ENCODE results near the gene SH3BP1.
"Not testable (repeated sequence)": the region's sequence is repeated elsewhere in the genome, so short reads cannot be mapped to it uniquely, and the experiment has no call there.

The SH3BP1 gene, protein sequence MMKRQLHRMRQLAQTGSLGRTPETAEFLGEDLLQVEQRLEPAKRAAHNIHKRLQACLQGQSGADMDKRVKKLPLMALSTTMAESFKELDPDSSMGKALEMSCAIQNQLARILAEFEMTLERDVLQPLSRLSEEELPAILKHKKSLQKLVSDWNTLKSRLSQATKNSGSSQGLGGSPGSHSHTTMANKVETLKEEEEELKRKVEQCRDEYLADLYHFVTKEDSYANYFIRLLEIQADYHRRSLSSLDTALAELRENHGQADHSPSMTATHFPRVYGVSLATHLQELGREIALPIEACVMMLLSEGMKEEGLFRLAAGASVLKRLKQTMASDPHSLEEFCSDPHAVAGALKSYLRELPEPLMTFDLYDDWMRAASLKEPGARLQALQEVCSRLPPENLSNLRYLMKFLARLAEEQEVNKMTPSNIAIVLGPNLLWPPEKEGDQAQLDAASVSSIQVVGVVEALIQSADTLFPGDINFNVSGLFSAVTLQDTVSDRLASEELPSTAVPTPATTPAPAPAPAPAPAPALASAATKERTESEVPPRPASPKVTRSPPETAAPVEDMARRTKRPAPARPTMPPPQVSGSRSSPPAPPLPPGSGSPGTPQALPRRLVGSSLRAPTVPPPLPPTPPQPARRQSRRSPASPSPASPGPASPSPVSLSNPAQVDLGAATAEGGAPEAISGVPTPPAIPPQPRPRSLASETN

DNA sequence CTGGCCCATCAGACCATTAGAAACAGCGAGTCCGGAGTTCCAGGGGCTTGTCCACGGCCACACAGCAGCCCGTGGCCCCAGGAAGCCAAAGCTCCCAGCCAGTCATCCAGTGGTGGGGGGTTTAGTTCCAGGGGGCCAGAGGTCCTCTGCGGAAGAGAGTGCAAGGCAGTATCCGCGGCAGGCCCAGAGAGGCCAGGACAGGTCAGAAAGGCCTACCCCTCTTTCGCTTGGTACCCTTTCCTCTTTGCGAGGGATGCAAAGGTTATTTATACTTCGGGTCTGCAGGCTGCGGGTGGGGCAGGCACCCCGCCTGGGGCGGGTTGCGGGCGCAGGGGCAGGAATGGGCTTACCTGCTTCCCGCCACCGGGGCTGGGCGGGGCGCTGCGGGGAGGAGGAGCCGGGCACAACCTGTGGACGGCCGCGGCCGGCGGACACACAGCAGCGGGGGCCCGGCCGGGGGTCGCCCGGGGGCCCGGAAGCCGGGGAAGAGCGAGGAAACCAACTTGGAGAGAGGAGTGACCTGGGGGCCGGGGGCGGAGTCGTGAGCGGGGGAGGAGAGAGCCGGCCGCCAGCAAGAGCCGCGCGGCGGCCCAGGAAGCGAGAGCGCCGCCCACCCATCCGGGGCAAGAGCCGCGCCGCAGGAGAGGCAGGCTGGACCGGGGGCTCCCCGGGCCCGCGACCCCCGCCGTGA is at the start of gene SH3BP1:
Gene SH3BP1, plus strand, starts transcription at position 600 of the 691 bp plus-strand sequence. CDS start 119 bp downstream, outside the sequence.
- DNase-seq, result no peak

DNA sequence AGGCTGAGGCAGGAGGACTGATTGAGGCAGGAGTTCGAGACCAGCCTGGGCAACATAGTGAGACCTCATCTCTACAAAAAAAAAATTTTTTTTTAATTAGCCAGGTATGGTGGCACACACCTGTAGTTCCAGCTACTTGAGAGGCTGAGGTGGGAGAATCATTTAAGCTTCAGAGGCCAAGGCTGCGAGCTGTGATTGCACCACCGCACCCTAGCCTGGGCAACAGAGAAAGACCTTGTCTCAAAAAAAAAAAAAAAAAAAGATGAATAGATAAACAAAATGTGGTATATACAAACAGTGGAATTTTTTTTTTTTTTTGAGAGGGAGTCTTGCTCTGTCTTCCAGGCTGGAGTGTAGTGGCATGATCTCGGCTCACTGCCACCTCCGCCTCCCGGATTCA is 48.4 kb upstream of the SH3BP1 start:
- not testable (repeated sequence) for DNase-seq

DNA sequence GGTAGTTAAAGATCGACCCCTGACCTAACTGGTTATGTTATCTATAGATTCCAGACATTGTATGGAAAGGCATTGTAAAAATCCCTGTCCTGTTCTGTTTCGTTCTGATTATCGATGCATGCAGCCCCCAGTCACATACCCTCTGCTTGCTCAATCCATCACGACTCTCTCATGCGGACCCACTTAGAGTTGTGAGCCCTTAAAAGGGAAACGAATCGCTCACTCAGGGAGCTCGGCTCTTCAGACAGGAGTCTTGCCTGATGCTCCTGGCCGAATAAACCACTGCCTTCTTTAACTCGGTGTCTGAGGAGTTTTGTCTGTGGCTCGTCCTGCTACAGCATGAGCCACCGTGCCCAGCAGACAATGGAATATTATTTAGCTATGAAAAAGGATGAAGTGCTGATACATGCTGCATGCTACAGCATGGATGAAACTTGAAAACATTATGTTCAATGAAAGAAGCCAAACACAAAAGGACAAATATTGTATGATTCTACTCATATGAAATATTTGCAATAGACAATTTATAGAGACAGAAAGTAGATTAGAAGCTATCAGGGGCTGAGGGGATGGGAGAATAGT is 47.6 kb upstream of the SH3BP1 start:
- DNase-seq, result no peak

DNA sequence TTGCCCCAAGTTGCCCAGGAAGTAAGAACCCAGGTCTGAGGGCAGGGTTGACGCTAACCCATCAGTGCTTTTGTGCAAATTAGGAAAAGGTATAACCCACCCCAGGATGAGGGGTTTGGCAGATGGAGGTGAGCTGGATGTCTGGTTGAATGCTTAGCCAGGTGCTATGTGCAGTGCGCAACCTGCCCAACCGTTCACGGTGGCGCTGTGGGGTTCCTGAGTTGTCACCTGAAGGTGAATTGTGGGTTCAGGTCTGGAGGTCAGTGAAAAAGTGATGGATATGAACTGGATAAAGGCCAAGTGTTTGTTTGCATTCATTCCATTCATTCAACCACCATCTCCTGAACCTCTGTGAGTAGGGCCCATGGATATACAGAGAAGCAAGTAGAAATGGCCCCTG is 45.2 kb upstream of the SH3BP1 start:
- no peak for DNase-seq

DNA sequence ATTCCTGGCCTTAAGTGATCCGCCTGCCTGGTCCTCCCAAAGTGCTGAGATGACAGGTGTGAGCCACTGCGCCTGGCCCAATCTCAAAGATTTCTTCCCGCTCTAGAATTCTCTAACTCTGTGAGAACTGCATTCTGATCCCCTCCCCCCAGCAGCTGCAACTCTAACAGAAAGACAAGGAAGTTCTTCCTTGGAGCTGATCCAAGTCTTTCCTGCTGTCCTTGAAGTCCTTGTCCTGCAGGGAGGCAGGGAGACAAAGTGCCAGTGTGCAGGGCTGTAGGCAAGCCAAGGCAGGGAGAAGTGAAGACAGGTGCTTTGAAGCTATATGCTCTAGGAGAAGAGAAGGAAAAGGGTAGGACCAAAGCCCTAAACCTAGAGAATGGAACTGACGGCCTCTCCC is 40.3 kb upstream of the SH3BP1 start:
- DNase-seq, result no peak

DNA sequence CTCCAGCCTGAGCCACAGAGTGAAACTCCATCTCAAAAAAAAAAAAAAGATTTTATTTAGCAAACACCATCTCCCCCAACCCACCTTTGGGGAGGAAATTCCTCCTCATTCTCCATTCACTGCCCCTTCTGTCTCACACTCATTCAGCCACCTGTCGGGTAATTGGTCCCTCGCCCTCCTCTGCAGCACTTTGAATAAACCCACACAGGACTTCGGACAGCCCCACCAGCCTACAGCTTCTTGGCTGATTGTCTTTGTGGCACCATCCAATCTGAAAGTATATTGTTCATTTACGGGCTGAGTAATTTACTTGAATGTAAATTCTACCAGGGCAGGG is 38.3 kb upstream of the SH3BP1 start:
- DNase-seq, result no peak

DNA sequence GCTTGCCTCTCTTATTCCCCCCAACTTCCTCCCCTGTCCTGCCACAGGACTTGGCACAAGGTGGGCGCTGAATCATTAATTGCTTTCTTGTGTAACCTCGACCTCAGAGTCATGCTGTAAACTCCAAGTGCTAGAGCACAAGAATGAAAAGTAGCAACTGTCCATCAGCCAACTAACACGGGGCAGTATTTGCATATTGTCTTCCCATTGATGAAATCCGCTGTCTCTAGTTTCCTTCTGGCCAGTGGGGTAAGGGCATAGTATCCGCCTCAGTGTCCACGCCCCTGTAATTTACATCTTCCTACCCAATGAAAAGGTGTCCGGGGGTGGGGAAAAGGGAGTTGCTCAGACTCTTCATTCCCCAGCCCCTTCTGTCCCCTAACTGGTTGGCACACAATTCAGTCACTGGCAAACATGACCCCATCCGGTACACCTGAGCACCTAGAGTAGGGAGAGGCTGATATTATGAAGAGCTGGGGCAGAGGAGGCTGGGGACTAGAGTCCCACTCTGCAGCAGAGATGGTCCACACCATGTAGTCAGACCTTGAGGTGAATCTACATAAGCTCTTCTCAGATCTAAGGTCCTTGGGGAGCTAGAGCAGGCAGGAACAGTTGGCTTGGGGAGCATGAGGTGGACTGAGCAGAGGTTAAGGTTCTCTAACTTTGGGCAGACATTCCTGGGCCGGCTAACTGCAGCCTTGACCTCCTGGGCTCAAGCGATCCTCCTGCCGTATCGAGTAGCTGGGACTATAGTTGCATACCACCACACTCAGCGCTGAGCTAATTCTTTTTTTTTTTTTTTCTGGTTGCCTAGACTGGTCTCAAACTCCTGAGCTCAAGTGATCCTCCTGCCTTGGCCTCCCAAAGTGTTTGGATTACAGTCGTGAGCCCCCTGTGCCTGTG is 37.7 kb upstream of the SH3BP1 start:
- DNase-seq, result no peak

DNA sequence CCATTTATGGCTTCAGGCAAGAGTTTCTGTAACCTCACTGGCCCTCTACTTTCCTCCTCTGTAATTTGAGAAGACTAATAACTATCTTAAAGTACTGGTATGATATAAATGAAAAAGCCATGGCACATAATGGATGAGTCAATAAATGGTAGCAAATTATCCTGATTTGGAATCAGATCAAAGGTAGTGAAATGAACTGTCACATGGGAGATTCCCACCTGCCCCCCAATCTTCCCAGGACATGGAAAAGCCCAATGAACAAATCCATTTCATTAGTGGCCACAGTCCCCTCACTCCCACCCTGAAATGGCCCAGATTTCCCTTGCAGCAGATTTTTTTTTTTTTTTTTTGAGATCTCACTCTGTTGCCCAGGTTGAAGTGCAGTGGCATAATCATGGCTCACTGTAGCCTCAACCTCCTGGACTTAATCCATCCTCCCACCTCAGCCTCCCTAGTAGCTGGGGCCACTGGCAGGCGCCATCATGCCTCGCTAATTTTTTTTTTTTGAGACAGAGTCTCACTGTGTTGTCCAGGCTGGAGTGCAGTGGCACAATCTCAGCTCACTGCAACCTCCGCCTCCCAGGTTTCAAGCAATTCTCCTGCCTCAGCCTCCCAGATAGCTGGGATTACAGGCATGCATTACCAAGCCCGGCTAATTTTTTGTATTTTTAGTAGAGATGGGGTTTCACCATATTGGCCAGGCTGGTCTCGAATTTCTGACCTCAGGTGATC is 36.8 kb upstream of the SH3BP1 start:
- DNase-seq, result not testable (repeated sequence)

DNA sequence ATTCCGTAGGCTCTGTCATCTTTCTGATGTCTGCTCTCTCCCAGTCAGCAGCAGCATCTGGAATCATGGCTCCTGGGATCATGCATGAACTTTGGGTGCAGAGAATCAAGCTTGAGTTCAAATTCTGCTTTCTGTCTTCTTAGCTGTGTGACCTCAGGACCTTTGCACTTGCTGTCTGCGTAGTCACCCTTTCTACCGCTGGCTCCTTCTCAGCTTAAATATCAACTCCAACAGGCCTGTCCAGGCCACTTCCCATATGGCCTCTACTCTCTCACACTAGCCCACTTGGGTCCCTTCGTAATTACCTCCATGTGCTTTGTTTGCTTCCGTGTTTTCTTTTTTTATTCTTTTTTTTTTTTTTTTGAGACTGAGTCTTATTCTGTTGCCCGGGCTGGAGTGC is 35.4 kb upstream of the SH3BP1 start:
- DNase-seq, result no peak

DNA sequence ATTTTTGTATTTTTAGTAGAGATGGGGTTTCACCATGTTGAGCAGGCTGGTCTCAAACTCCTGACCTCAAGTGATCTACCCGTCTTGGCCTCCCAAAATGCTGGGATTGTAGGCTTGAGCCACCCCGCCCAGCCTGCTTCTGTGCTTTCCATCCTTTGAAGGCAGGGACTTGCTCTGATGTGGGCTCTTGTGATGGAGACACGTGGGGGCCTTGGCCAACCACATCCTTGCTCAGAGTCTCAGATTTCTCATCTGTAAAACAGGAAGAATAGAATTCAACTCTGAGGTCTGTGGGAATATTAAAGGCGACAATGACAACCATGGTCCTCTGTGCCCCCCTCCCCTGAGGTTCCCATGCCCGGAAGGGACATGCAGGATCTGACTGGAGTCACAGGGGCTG is 34.6 kb upstream of the SH3BP1 start:
- DNase-seq, result no peak

DNA sequence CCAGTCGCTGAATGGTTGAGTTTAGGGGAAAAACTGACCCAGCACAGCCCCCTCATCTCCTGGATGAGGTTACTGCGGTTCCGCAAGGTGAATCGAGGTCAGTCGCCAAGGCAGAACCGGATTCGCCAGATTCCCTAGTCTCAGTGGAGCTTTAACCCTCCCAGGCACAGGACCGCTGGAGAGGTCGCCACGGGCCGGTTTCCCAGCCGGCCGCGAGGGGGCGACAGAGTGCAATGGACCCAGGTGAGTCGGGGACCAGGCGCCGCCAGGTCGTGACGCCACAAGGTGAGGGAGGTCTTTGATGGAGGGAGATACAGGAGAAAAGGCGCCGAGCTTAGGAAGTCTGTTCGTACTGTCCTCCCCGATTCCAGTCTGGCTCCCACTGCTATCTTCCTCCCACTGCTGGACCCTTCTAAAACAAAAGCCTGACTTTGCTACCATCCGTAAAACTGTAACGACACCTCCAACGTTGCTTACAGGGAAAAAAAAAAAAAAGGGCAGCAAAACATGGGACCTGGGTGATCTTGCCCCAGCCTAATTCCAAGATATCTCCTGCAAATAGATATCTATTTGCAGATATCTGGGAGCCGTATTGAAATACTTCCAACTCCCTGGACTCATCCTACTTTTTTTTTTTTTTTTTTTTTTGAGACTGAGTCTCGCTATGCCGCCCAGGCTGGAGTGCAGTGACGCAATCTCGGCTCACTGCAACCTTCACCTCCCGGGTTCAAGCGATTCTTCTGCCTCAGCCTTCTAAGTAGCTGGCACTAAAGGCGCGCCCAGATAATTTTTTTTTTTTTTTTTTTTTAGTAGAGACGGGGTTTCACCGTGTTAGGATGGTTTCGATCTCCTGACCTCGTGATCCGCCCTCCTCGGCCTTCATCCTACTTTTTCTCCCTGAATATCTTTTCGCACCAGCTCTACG is 32.2 kb upstream of the SH3BP1 start:
- DNase-seq, result peak; percentile 65

DNA sequence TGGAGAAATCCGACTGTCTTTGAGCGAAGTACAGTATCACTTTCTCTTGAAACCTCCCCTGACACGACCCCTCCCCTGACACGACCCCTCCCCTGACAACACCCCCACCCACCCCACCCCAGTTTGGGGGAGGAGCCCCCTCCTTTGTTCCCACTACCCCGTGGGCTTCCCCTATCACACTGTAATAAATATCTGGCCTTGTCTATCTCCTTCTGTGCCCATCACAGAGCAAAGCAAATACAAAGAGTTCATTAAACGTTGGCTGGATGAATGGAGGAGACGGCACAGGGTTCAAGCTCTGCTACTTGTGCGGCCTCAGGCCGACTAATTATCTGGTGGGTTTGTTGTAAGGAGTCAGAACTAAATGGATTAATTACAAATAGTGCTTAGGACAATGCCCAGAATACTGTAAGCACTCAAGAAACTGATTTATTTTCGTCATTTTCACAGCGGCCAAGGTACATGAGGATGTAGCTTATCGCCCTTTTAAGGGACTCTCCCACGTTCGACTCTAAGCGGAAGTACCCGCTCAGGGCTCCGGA is 31.5 kb upstream of the SH3BP1 start:
- DNase-seq, result no peak

DNA sequence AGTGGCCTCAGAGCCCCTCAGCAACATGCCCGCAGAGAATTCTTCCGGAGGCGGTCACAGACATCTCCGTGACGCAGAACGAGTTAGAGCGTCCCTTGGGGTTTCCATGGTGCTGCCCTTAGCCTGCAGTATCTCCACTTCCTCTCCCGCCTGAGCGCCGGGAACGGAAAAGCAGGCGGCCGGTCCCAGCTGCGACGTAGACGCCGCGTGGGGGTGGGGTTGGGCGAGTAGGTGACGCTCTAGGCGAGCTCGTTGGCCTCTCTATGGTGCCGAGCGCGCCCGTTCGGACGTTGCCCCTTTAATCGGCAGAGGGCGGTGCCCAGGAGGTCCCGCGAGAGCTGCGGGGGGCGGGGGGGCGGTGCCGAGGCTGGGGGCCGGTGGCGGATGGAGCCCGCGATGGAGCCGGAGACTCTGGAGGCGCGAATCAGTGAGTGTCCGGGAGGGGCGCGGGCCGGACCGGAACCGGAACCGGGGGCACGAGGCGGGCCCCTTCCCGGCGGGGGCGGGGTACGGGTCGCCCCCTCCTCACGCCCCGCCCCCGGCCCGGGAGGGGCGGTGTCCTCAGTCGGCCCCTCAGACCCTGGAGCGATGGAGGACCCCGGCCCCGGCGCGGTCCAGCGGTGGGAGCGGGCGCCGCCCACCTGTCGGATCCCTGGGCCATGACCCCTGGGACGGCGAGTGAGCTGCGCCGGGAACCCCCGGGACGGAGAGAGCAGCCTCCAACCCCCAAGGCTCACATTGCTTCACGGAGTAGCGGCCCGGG is 30.8 kb upstream of the SH3BP1 start, which contains the start of gene GGA1:
Gene GGA1, plus strand, starts transcription at position 358 of the 763 bp plus-strand sequence. Its CDS starts 27 bp downstream, at position 385.
- peak; percentile 80 for DNase-seq

DNA sequence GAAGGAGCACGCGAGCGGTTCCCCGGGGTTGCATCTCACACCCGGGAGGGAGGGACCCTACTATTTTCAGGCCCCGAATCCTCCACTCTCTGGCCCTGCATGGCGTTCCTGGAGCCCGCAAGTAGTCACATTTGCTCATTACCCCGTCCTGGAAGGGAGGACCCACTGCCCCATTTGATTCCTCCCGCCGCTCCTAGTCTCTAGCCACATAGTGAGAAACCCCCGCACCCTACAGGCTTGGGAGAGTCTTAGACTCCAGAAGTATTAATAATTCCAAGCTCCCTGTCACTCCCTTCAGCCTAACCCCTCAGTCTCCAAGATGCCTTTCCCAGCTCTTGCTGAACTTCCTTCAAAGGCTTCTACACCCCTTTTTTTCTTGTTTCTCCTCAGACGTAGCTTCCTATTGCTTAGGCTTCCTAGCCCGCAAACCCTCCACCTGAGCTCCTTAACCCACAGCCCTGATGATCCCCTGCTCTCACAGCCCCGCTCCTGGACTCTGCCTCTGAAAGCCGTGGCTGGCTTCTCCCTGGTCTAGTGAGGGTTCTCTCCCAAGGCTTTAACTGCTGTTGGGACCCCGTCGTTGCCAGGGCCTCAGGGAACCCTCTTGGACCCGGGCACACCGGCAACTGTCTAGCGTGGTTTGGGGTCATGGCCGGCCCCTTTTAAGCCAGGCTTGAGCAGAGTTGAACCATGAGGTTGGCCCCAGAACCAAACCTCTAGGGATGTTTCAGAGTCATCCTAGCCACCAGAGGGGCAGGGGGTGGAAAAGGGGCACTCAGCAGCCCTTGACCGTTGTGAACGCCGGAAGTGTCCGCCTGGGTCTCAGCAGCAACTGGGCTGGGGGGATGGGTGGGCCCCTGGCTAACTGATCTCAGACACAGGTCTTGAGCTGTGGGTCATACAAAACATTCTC is 30.0 kb upstream of the SH3BP1 start:
- DNase-seq, result no peak

DNA sequence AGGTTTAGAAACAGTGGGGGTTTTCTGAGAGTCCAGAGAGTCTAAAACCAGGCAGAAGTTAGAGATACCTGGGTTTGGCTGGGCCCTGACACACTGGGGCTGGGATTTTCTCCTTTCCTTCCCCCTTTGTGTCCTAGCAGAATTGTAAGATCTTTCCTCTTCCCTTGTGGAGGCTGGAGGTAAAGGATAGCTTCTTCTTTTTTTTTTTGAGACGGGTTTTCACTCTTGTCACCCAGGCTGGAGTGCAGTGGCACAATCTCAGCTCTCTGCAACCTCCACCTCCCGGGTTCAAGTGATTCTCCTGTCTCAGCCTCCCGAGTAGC is 29.4 kb upstream of the SH3BP1 start:
- DNase-seq, result not testable (repeated sequence)

DNA sequence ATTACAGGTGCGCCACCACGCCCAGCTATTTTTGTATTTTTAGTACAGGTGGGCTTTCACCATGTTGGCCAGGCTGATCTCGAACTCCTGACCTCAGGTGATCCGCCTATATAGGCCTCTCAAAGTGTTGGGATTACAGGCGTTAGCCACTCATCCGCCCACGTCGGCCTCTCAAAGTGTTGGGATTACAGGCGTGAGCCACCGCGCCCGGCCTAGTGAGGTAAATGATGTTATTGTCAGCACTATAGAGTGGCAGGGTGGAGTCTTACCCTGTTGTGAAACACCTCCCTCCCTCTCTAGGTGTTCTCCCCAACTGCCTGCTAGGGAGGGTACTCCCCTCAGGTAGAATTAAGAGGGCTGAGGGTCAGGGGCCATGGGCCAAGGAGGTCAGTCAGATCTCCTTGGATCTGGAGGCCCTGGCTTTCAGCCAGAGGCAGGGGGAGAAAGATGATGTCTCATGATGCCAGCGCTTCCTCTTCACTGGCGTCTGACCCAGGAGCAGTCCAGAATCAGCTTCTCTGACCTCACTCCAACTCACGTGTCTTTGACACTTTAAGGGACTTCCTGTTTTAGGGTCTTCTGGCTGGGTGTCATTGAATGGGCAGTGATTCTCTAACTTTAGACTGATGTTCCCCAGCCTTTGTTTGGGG is 28.9 kb upstream of the SH3BP1 start:
- no peak for DNase-seq

DNA sequence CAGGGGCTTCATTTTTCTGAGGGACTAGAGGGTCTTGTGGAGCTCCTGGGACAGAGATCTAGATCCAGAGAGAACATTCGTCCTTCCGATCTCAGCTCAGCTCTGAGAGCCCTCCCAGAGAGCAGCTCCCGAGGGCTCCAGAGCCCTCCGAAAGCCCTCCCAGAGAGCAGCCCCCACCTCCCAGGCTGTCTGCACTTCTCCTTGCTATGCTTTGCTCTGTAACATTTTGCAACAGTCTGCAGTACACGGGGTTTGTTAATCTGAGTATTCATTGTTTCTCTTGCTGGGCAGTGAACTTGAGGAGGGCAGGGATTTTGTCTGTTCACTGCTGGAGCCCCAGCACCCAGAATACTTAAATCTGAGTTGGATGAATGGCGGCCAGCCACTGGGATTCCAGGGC is 28.3 kb upstream of the SH3BP1 start:
- DNase-seq, result no peak
